Measurements from ENCODE around the gene IKZF2. TPM values are rescaled to one million over a fixed set of nuclear protein-coding genes. Genes with fewer than 3 reads are reported as not detected.

The IKZF2 gene
- total RNA-seq, 1 experiment from 2014 or later: 0.44 TPM

DNA sequence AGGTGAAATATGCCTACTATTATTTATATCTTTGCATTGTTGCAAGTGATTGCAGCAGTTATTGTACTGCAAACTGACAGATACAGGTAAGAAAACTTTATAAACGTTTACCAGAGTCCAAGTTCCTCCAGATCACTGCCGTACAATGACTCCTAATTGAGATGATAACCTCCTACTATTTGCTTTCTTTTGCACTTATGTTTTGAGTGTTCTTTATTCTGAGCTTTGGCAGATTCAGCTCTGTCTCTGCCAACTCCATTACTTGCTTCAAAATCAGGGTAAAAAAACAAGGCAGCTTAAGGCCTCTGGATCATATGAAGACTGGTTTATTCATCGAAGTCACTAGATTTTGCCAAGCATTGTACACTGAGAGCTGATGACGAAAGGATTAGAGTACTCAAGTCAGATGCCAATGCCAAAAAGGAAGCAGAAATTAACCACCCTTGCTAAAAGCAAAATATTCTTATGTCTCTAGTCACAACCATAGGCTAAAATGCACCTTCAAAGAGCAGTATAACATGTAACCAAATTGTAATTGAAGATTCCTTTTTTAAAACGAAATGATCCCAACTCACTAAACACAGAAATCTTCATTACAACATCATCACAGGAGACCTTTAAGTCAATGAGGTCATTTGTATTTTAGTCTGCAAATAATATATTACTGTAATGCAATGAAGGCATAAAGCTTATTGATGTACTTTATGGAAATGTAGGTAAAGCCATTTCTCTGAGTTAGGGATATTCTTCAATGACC lies 10.5 kb upstream of the IKZF2 start:
- BruUV-seq (replicated peaks): no TSS peak
- ATAC-seq: no peak
- ChIA-PET CTCF (no interaction called here), POLR2A (no interaction called here)
- H3K36me3 ChIP-seq (ENCODE audit: control insufficient read depth, insufficient read depth, low read length): no peaks in the 10 kb centered on the region
- intact Hi-C loops (cut with micrococcal nuclease; ENCODE audit: unreplicated experiment): no loop called here
- in situ Hi-C loops (cut with HindIII; ENCODE audit: low pct_unique_long_range_greater_than_20kb, low sequenced_read_pairs): no loop called here
- no peaks in the 10 kb centered on the region for H3K27me3 ChIP-seq (ENCODE audit: control insufficient read depth, insufficient read depth, low read length)
- no peak for DNase-seq (ENCODE audit: low read depth, low spot score)
- TF ChIP-seq SIN3A (IDR thresholded peaks at IDR 0.05; ENCODE audit: borderline replicate concordance, insufficient read depth, low read depth, low read length) (no peak), POLR2AphosphoS5 (IDR thresholded peaks at IDR 0.05; ENCODE audit: low read depth, low read length) (no peak), TCF7L2 (IDR thresholded peaks at IDR 0.05; ENCODE audit: low read depth, low read length) (no peak)
- TF ChIP-seq, protein P1, sequence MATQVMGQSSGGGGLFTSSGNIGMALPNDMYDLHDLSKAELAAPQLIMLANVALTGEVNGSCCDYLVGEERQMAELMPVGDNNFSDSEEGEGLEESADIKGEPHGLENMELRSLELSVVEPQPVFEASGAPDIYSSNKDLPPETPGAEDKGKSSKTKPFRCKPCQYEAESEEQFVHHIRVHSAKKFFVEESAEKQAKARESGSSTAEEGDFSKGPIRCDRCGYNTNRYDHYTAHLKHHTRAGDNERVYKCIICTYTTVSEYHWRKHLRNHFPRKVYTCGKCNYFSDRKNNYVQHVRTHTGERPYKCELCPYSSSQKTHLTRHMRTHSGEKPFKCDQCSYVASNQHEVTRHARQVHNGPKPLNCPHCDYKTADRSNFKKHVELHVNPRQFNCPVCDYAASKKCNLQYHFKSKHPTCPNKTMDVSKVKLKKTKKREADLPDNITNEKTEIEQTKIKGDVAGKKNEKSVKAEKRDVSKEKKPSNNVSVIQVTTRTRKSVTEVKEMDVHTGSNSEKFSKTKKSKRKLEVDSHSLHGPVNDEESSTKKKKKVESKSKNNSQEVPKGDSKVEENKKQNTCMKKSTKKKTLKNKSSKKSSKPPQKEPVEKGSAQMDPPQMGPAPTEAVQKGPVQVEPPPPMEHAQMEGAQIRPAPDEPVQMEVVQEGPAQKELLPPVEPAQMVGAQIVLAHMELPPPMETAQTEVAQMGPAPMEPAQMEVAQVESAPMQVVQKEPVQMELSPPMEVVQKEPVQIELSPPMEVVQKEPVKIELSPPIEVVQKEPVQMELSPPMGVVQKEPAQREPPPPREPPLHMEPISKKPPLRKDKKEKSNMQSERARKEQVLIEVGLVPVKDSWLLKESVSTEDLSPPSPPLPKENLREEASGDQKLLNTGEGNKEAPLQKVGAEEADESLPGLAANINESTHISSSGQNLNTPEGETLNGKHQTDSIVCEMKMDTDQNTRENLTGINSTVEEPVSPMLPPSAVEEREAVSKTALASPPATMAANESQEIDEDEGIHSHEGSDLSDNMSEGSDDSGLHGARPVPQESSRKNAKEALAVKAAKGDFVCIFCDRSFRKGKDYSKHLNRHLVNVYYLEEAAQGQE (IDR thresholded peaks at IDR 0.05; ENCODE audit: insufficient read depth in 1 of 2, low read depth in 2 of 2, low read length in 1 of 2): no peak
- TF ChIP-seq, protein P2, sequence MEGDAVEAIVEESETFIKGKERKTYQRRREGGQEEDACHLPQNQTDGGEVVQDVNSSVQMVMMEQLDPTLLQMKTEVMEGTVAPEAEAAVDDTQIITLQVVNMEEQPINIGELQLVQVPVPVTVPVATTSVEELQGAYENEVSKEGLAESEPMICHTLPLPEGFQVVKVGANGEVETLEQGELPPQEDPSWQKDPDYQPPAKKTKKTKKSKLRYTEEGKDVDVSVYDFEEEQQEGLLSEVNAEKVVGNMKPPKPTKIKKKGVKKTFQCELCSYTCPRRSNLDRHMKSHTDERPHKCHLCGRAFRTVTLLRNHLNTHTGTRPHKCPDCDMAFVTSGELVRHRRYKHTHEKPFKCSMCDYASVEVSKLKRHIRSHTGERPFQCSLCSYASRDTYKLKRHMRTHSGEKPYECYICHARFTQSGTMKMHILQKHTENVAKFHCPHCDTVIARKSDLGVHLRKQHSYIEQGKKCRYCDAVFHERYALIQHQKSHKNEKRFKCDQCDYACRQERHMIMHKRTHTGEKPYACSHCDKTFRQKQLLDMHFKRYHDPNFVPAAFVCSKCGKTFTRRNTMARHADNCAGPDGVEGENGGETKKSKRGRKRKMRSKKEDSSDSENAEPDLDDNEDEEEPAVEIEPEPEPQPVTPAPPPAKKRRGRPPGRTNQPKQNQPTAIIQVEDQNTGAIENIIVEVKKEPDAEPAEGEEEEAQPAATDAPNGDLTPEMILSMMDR (IDR thresholded peaks at IDR 0.05): no peak
- H3K4me1 ChIP-seq (ENCODE audit: control insufficient read depth, insufficient read depth, low read length): no peaks in the 10 kb centered on the region
- no peak overlapping the region for H3K27ac ChIP-seq (ENCODE audit: low read length)
- H3K4me3 ChIP-seq (ENCODE audit: low read depth in 2 of 2, low read length in 2 of 2): no peak overlapping the region
- no peaks in the 10 kb centered on the region for H3K9me3 ChIP-seq (ENCODE audit: control insufficient read depth, insufficient read depth, low read depth, low read length)

DNA sequence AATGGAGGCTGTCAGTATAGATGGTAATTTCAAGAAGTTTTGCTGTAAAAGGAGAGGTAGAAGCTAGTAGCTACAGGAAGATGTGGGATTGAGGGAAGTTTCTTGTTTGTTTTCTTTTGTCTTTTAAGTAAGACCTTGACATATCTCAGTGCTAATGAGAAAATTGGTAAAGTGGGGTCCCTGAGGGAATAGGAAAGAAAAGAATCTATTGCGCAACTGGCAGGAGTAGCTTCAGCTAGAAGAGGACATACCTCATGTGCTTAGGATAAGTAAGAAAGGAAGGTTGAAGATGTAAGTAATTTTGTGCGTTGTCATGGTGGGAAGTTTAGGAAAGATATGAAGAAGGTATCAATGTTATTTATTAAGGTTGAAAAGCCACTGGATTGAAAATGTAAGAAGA lies 8.4 kb upstream of the IKZF2 start:
- CTCF ChIA-PET: no interaction called here
- H3K36me3 ChIP-seq (ENCODE audit: control insufficient read depth, insufficient read depth, low read length): no peaks in the 10 kb centered on the region
- in situ Hi-C loops (cut with HindIII; ENCODE audit: low pct_unique_long_range_greater_than_20kb, low sequenced_read_pairs): no loop called here
- H3K27ac ChIP-seq (ENCODE audit: low read length): no peak overlapping the region
- H3K9me3 ChIP-seq (ENCODE audit: control insufficient read depth, insufficient read depth, low read depth, low read length): no peaks in the 10 kb centered on the region
- DNase-seq (ENCODE audit: low read depth, low spot score): no peak
- H3K4me1 ChIP-seq (ENCODE audit: control insufficient read depth, insufficient read depth, low read length): no peaks in the 10 kb centered on the region
- no peak for ATAC-seq
- TF ChIP-seq POLR2AphosphoS5 (IDR thresholded peaks at IDR 0.05; ENCODE audit: low read depth, low read length): no peak
- no peak for TF ChIP-seq TCF7L2 (IDR thresholded peaks at IDR 0.05; ENCODE audit: low read depth, low read length)
- no peak overlapping the region for H3K4me3 ChIP-seq (ENCODE audit: low read depth in 2 of 2, low read length in 2 of 2)
- BruUV-seq (replicated peaks): no TSS peak
- H3K27me3 ChIP-seq (ENCODE audit: control insufficient read depth, insufficient read depth, low read length): peaks cover 2% of the 10 kb centered on the region; the same call in 1 of the 2 replicates
- POLR2A ChIA-PET: no interaction called here
- intact Hi-C loops (cut with micrococcal nuclease; ENCODE audit: unreplicated experiment): loop anchor here (10.0 kb wide), 1 partner anchor 565 kb away; no protein-coding TSS in a partner anchor

DNA sequence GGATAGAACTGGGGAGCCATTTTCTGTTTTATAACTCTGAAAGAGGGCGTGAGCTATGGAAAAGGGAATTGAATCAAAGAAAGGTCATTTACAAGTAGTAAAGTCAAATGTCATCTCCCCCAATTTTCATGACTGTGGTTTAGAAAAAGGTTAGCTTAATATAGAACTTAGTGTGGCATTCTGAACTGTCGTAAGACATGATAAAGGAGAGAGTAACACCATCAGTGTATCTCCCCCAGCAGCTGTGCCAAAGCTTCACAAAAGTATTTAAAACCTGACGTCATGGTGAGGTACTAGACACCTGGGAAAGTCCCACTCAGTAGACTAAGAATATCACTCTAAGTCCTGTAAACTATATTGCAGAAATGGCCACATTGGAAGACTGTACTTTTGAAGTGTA lies 5.8 kb upstream of the IKZF2 start:
- in situ Hi-C loops (cut with HindIII; ENCODE audit: low pct_unique_long_range_greater_than_20kb, low sequenced_read_pairs): no loop called here
- intact Hi-C loops (cut with micrococcal nuclease; ENCODE audit: unreplicated experiment): loop anchor here (10.0 kb wide), 1 partner anchor 562 kb away; no protein-coding TSS in a partner anchor
- ChIA-PET CTCF (no interaction called here), POLR2A (no interaction called here)
- peaks cover 11% of the 10 kb centered on the region for H3K27me3 ChIP-seq (ENCODE audit: control insufficient read depth, insufficient read depth, low read length)
- no peaks in the 10 kb centered on the region for H3K36me3 ChIP-seq (ENCODE audit: control insufficient read depth, insufficient read depth, low read length)
- no TSS peak for BruUV-seq (replicated peaks)
- TF ChIP-seq, protein P2 (IDR thresholded peaks at IDR 0.05): no peak
- TF ChIP-seq, protein P1 (IDR thresholded peaks at IDR 0.05; ENCODE audit: insufficient read depth in 1 of 2, low read depth in 2 of 2, low read length in 1 of 2): no peak
- no peak for TF ChIP-seq POLR2AphosphoS5 (IDR thresholded peaks at IDR 0.05; ENCODE audit: low read depth, low read length)
- no peak for TF ChIP-seq TCF7L2 (IDR thresholded peaks at IDR 0.05; ENCODE audit: low read depth, low read length)
- TF ChIP-seq SIN3A (IDR thresholded peaks at IDR 0.05; ENCODE audit: borderline replicate concordance, insufficient read depth, low read depth, low read length): no peak
- no peaks in the 10 kb centered on the region for H3K9me3 ChIP-seq (ENCODE audit: control insufficient read depth, insufficient read depth, low read depth, low read length)
- no peak overlapping the region for H3K27ac ChIP-seq (ENCODE audit: low read length)
- no peak for DNase-seq (ENCODE audit: low read depth, low spot score)
- no peak for ATAC-seq
- no peak overlapping the region for H3K4me3 ChIP-seq (ENCODE audit: low read depth in 2 of 2, low read length in 2 of 2)
- H3K4me1 ChIP-seq (ENCODE audit: control insufficient read depth, insufficient read depth, low read length): peaks cover 4% of the 10 kb centered on the region
